Glutamatergic neuron (in vitro differentiated cells): ENCODE measurements around the gene TGFBI. TPM values are rescaled to one million over a fixed set of nuclear protein-coding genes. Genes with fewer than 3 reads are reported as not detected.

Experiments used
- DNase-seq: peaks from one replicate; pipeline ENCODE4 v3.0.0; 2022
- H3K27ac Mint-ChIP-seq: one replicate; pipeline ENCODE4 v1.8.0; 2020; ENCODE audit warnings: mild to moderate bottlenecking, mixed read lengths, inconsistent platforms; ENCODE audit not compliant: unreplicated experiment
- H3K27me3 Mint-ChIP-seq: one replicate; pipeline ENCODE4 v1.8.0; 2020; ENCODE audit warnings: mild to moderate bottlenecking, moderate library complexity, mixed read lengths, inconsistent platforms; ENCODE audit not compliant: unreplicated experiment
- H3K36me3 Mint-ChIP-seq: one replicate; pipeline ENCODE4 v1.8.0; 2020; ENCODE audit warnings: mild to moderate bottlenecking, mixed read lengths, inconsistent platforms; ENCODE audit not compliant: unreplicated experiment
- H3K4me1 Mint-ChIP-seq: one replicate; pipeline ENCODE4 v1.8.0; 2020; ENCODE audit warnings: mild to moderate bottlenecking, low read depth, mixed read lengths, inconsistent platforms; ENCODE audit not compliant: unreplicated experiment
- H3K4me3 Mint-ChIP-seq: one replicate; pipeline ENCODE4 v1.8.0; 2020; ENCODE audit warnings: mild to moderate bottlenecking, mixed read lengths, inconsistent platforms; ENCODE audit not compliant: unreplicated experiment
- H3K9me3 Mint-ChIP-seq: one replicate; pipeline ENCODE4 v1.8.0; 2020; ENCODE audit warnings: mild to moderate bottlenecking, moderate library complexity, mixed read lengths, inconsistent platforms; ENCODE audit not compliant: unreplicated experiment
- total RNA-seq: library from RNA; stranded (reverse); fragmentation: NEBNext Ultra II Directional; extraction: Animal tissue kit (Norgen Biotek cat#: 25700); gene quantifications from one replicate; pipeline ENCODE4 v1.2.1, GENCODE V29; 2021; ENCODE audit not compliant: unreplicated experiment
- TF ChIP-seq, protein P1 (sequence below): fragments of 200-600 bp; sonication (generic); IDR thresholded peaks from one replicate; pipeline ENCODE4 v1.5.0; 2021; ENCODE audit not compliant: partially characterized antibody, unreplicated experiment

TGFBI gene
- total RNA-seq, 1 donor from 2014 or later: 2.3 TPM

DNA sequence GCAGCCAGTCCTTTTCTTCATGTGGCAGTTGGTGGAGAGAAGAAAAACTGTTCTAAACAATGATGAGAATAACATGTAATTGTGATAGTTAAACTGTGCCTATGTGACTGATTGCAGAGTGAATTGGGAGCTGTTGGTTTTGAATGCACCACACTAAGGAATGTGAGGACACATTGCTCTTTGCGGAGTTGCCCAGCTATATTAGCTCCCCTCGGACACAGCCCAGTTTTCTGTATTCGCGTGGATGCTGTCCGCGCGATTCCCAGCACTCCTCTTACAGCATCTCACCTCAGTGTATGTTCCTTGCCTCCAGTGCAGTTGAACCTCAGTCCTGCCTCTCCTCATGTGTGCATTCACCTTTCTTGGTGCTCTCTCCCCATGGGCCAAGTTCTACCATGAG is 32.2 kb downstream of the TGFBI start:
- DNase-seq: no peak

GRCh38 chr5:136061630-136062365 is 33.0 kb downstream of the TGFBI start:
- Mint-ChIP-seq H3K27ac (no peak overlapping the region), H3K4me1 (peaks cover 12% of the 10 kb centered on the region), H3K36me3 (no peaks in the 10 kb centered on the region), H3K27me3 (peaks cover 1% of the 10 kb centered on the region), H3K9me3 (no peaks in the 10 kb centered on the region), H3K4me3 (no peak overlapping the region)
- TF ChIP-seq, protein P1, sequence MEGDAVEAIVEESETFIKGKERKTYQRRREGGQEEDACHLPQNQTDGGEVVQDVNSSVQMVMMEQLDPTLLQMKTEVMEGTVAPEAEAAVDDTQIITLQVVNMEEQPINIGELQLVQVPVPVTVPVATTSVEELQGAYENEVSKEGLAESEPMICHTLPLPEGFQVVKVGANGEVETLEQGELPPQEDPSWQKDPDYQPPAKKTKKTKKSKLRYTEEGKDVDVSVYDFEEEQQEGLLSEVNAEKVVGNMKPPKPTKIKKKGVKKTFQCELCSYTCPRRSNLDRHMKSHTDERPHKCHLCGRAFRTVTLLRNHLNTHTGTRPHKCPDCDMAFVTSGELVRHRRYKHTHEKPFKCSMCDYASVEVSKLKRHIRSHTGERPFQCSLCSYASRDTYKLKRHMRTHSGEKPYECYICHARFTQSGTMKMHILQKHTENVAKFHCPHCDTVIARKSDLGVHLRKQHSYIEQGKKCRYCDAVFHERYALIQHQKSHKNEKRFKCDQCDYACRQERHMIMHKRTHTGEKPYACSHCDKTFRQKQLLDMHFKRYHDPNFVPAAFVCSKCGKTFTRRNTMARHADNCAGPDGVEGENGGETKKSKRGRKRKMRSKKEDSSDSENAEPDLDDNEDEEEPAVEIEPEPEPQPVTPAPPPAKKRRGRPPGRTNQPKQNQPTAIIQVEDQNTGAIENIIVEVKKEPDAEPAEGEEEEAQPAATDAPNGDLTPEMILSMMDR: no peak
- no peak for DNase-seq

More for the DNA sequence above, 32.2 kb downstream of the TGFBI start:
- Mint-ChIP-seq H3K9me3 (no peaks in the 10 kb centered on the region), H3K27me3 (peaks cover 1% of the 10 kb centered on the region), H3K27ac (no peak overlapping the region), H3K36me3 (no peaks in the 10 kb centered on the region), H3K4me3 (no peak overlapping the region), H3K4me1 (peaks cover 10% of the 10 kb centered on the region)
- TF ChIP-seq, protein P1: no peak

DNA sequence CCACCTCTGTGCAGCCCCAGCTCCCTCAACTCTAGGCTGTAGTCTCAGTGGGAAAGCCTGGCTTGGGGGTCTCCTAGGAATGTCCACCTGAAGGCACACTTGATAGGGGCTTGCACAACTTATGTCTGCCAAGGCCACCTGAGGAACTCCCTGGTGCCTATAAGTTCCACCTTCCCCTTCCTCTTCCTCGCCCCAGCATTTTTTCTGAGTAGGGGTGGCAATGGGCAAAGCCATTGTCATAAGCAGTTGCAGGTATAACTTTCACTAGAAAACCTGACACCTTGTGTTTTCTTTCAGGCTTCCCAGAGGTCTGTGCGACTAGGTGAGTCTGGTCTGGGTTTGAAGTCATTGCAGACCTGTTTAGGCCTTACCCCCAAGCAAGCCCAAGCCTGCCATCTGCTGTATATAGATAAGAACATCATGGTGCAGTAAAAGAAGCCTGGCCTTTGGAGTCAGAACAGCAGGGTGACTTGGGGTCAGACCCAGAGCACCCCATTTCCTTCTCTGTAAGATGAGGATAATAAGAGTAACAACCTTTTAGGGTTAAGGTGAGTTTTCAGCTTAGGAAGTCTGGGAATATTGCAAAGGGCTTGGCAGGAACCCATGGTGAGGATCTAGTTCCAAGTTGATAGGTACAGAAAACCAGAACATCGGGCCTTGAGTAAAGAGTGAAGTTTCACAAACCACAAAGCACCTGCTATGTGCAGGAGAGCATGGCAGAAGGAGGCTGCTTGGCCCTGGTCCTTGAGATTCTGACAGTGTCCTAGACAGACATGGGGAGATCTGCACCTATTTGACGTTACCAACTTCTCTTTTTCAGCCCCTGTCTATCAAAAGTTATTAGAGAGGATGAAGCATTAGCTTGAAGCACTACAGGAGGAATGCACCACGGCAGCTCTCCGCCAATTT is 33.8 kb downstream of the TGFBI start:
- Mint-ChIP-seq H3K4me3 (no peak overlapping the region), H3K9me3 (no peaks in the 10 kb centered on the region), H3K36me3 (no peaks in the 10 kb centered on the region), H3K4me1 (peaks cover 7% of the 10 kb centered on the region), H3K27me3 (peaks cover 1% of the 10 kb centered on the region), H3K27ac (no peak overlapping the region)
- no peak for DNase-seq
- TF ChIP-seq, protein P1: no peak

GRCh38 chr5:136063778-136064465 is 35.1 kb downstream of the TGFBI start:
- DNase-seq: no peak
- H3K9me3 Mint-ChIP-seq: no peaks in the 10 kb centered on the region
- TF ChIP-seq, protein P1: no peak
- no peak overlapping the region for H3K4me3 Mint-ChIP-seq
- H3K27ac Mint-ChIP-seq: no peak overlapping the region
- peaks cover 1% of the 10 kb centered on the region for H3K27me3 Mint-ChIP-seq
- no peaks in the 10 kb centered on the region for H3K36me3 Mint-ChIP-seq
- H3K4me1 Mint-ChIP-seq: peaks cover 4% of the 10 kb centered on the region
